ENCODE measurements around the gene CAPN7.
"Not testable (repeated sequence)": the region's sequence is repeated elsewhere in the genome, so short reads cannot be mapped to it uniquely, and the experiment has no call there.

CAPN7 gene

DNA sequence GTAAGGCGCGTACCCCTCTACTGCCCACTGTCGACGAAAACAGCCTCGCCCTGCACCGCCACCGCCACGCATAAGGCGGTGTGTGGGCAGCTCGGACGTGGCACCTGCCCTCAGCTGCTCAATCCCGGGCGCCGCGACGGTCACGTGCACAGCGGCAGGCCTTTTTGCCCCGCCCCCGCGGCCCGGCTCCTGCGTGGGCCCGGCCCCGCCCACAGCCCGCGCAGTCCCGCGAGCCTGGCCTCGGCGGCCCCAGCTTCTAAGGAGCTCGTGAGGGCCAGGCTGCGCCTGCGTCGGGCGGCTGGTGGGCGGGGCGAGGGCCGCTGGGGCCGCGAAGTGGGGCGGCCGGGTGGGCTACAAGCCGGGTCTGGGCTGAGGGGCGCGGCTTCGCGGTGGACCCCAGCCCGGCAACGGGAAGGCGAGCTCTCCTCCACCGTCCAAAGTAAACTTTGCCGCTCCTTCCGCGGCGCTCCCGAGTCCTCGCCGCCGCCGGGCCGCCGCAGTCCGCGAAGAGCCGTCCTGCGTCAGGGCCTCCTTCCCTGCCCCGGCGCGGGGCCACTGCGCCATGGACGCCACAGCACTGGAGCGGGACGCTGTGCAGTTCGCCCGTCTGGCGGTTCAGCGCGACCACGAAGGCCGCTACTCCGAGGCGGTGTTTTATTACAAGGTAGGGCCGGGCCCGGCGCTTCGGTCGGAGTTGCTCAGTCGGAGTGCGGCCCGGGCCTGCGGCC lies at the start of gene CAPN7:
Gene CAPN7, plus strand, starts transcription at position 313 of the 728 bp plus-strand sequence. Its CDS starts 250 bp downstream, at position 563.
- no peak for DNase-seq

DNA sequence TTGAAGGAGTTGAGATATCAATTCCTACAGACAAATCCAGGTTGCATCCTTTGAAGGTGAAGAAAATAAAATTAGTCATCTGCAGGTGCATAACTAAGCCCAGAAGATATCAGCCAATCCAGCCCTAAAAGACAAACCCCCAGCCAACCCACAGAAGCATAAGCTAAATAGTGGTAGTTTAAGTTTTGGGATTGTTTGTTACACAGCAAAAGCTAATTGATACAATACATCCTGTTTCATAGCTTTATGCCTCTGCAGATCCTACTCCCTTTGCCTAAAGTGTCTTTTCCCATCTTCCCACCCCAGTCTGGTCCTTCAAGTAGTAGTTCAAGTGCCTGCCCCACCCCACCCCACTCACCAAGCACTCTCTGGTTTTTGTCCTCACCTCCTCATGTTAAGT lies 48.6 kb upstream of the CAPN7 start:
- no peak for DNase-seq

DNA sequence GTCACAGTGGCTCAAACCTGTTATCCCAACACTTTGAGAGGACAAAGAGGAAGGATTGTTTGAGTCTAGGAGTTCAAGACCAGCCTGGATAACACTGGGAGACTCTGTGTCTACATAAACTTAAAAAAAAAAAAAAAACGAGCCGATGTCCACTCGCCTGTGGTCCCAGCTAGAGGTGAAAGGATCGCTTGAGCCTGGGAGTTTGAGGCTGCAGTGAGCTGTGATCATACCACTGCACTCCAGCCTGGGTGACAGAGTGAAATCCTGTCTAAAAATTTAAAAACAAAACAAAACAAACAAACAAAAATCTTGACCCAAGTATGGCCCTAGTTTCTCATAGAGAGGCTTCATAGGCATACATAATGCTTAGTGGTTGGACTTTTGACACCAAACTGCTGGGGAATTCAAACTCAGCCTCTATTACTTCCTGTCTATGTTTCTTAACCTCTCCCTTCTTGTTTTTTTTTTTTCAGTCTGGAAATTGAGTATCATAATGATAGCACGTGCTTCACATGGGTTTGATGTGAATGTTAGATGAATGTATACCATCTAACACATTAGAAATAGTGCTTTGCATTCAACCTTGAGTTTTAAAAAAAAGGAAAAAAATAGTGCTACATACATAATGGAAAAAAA lies 46.4 kb upstream of the CAPN7 start:
- no peak for DNase-seq

DNA sequence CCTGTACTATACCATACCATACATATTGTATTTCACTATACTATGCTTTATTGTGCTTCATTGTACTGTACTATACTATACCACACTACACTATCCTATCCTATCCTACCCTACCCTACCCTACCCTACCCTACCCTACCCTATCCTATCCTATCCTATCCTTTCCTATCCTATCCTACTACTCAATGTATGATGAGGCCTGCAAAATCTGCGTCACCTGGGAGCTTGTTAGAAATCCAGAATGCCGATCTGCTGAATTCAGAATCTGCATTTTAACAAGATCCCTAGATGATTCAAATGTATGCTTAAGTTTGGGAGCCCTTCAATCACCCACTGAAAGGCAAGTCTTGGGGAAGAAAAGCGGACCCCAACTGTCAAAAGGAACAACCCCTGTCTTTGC lies 45.4 kb upstream of the CAPN7 start:
- DNase-seq, result no peak

DNA sequence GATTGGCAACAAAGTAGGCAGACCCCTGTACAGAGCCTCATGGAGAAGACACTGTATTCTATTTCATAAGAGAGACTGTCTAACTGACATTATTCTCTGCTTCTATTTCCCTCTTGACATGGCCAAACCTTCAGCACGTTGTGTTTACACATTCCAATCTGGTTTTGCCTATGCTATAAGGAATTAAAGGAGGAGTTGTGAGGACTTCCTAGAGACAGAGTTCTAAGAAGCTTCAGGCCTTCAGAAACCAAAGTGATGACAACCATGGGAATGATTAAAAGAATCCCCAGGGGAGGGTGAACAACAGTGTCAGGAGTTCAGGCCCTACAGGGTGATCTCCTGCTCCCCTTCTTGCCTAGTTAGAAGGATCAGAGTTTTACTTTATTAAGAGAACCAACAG lies 44.9 kb upstream of the CAPN7 start:
- DNase-seq, result no peak

- DNase-seq, result not testable (repeated sequence)
Measured at GRCh38 chr3:15163656-15164055, 42.4 kb upstream of the CAPN7 start.

DNA sequence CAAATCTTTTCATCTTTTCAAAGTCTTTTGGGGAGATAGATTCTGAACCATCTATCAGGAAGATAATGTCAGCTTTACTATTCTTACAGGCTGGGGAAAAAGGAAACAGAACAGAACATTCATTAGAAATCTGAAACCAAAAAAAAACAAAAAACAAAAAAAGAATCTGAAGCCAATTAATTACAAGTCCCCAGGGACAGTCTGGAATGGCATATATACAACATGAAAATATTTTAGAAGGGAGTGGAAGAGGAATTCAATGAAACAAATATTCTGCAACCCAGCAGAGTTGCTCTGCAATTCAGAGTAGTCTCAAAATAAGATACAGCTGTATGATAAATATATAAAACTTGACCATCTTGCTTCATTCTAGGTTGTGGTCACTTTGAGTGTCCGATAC lies 41.7 kb upstream of the CAPN7 start:
- DNase-seq, result no peak

GRCh38 chr3:15165061-15165460 lies 41.0 kb upstream of the CAPN7 start:
- DNase-seq, result no peak

GRCh38 chr3:15166391-15166790 lies 39.7 kb upstream of the CAPN7 start:
- DNase-seq, result not testable (repeated sequence)

DNA sequence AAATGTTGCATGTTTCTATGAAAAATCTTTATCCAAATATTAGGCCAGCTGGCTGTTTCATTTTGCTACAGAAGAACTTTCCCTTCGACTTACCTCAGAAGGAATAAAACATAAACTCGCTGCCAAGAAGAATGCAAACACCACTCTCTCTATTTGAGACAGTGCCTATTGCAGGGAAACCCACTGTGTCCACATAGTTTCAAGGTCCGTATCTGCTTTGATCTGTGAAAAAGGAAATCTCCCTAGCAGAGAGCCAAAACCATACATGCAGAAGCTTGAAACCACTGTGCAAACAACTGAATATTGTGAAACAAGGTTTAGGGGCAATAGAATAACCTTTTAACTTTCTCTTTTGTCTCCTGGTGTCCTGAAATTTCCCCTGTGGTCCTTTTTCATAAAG lies 35.0 kb upstream of the CAPN7 start:
- DNase-seq, result no peak

GRCh38 chr3:15172806-15173205 lies 33.2 kb upstream of the CAPN7 start:
- no peak for DNase-seq

DNA sequence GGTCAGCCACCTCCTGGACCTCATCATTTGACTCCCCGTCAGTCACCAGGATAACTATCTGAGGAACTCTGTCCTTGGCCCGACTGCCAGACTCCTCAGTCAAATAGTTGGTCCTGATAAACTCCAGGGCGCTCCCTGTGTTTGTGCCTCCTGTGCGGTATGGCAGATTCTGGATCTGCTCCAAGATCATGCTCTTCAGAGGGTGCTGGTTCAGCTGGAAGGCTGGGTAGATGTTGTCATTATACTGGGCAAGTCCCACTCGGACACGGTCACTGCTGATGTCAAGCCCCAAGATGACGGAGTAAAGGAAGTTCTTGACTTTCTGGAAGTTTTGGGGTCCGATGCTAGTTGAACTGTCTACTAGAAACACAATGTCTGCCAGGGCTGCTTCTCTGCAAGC lies 31.1 kb upstream of the CAPN7 start:
- DNase-seq, result no peak

DNA sequence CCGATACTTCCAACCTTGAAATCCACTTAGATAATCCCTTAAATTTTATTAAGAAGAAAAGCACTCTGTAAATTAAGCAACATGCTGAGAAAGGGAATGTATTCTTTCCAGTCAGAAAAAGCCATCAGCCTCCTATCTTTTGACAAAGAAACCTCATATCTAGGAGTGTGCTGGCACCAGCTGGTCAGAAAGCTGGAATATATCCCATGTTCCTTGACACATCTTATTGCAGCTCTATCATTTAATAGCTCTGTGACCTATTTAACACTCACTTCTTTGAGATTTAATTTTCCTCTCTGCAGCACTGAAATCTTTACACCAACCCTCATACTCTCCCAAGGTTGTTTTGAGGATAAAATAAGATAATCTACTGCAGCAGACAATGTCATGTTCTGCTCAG lies 30.4 kb upstream of the CAPN7 start:
- DNase-seq, result no peak

GRCh38 chr3:15180042-15180611 lies 25.9 kb upstream of the CAPN7 start:
- DNase-seq, result no peak

DNA sequence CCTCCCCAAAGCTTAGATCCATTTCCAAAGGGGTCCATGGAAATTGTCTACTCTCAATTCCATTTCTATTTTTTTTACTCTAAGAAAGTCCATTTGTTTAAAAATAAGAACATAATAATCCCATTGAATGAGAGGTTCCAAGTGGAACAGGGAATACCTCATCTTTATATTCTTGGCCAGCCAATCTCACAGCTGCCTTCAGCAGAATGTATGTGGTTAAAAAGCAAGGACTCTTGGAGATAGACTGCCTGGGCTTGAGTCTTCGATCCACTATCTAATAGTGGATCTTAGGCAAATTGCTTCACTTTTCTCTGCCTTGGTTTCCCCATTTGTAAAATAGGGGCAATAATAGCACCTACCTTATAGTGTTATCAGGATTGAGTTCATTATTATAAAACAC lies 24.5 kb upstream of the CAPN7 start:
- DNase-seq, result no peak

- DNase-seq, result no peak
Measured at GRCh38 chr3:15181963-15182362, 24.1 kb upstream of the CAPN7 start.

- DNase-seq, result no peak
Measured at GRCh38 chr3:15183011-15183410, 23.0 kb upstream of the CAPN7 start.

- no peak for DNase-seq
Measured at GRCh38 chr3:15185404-15185803, 20.6 kb upstream of the CAPN7 start.

DNA sequence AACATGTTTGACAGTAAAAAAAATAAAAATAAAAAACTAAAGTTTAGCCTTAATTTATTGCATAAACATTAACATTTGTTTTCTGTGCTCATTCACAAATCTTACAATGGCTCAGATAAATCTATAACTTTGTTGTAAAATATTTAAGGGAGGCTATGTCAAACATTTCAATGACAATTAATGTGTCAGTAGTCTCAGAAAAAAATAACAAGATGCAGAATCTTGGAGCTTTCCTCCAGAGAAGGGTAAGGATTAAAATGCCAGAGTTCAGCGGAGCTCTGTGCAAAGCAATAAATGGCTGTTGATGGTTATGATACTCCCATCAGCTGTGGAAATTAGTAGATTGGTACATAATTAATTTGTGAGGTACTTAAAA lies 20.0 kb upstream of the CAPN7 start:
- no peak for DNase-seq

DNA sequence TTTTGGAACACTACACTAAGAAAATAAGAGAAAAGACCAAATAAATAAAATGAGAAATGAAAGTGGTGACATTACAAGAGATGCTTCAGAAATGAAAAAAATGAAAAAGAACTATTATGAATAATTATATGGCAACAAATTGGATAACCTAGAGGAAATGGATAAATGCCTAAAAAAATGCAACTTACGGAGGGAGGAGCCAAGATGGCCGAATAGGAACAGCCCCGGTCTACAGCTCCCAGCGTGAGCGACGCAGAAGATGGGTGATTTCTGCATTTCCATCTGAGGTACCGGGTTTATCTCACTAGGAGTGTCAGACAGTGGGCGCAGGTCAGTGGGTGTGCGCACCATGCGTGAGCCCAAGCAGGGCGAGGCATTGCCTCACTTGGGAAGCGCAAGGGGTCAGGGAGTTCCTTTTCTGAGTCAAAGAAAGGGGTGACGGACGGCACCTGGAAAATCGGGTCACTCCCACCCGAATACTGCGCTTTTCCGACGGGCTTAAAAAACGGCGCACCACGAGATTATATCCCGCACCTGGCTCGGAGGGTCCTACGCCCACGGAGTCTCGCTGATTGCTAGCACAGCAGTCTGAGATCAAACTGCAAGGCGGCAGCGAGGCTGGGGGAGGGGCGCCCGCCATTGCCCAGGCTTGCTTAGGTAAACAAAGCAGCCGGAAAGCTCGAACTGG lies 19.4 kb upstream of the CAPN7 start:
- DNase-seq, result not testable (repeated sequence)

DNA sequence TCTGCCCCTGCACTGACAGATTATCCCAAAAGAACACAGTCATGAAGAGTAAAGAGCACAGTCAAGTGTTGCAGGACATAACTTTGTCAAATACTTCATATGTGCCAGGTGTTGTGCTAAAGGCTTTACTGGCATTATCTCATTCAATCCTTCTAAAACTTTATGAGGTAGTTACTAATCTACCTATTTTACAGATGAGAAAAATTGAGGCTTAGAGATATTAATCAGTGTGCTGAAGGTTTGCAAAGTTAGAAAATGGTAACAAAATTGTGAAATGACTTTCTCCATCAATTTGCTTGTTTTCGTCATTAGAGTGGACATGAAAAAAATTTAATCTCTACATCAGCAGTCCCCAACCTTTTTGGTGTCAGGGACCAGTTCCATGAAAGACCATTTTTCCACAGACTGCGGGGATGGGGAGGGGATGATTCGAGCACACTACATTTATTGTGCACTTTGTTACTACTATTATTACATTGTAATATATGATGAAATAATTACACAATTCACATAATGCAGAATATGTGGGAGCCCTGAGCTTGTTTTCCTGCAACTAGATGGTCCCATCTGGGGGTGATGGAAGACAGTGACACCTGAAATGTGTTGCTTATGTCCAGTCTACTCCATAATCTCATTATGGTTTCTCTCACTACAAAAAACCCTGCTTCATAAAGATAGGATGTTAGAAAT lies 8.6 kb upstream of the CAPN7 start:
- DNase-seq, result no peak

GRCh38 chr3:15198686-15199085 lies 7.4 kb upstream of the CAPN7 start:
- no peak for DNase-seq

DNA sequence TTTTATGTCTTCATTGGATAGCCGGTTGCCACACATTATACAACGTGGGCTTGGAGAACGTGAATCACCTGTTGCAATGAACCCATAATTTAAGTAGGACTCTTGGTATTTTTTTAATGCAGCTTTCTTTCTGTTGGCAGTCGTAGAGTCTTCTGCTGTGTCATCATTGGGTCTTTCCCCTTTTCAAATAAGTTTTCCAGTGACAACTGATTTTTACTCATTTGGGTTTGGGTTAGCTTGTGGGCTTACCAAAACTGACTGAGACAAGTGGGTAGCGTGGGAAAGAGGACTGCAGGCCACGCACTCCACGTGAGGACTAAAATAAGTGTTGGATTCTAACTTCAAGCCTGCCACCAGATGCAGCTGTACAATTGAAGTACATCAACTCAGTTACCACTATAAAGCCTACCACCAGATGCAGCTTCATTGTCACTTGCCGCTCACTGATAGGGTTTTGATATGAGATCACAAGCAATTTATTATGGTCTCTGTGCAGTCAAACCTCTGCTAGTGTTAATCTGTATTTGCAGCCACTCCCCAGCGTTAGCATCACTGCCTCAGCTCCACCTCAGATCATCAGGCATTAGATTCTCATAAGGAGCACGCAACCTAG lies 6.4 kb upstream of the CAPN7 start:
- no peak for DNase-seq

Data from NCI-H2227 treated with DMSO at 0.1 percent for 48 hours (cell line).